Cardiac muscle cell (in vitro differentiated cells and primary cell): ENCODE measurements around the gene MUC22. TPM values are rescaled to one million over a fixed set of nuclear protein-coding genes. Genes with fewer than 3 reads are reported as not detected.

Experiments
- DNase-seq, 2 donors: peaks; one replicate each; pipeline versions ENCODE4 v3.0.0 to v3.0.0-alpha.2; 2010 to 2017; ENCODE audit warnings: low read depth in 1 of 2, low spot score in 1 of 2
- H3K27ac ChIP-seq: fragments of 200-600 bp; sonication (generic); 2 replicates; pipeline ENCODE4 v1.5.1; 2016
- H3K27me3 ChIP-seq: fragments of 200-600 bp; sonication (generic); 2 replicates; pipeline ENCODE4 v1.6.0; 2016; ENCODE audit warnings: control low read depth
- H3K36me3 ChIP-seq: fragments of 200-600 bp; sonication (generic); 2 replicates; pipeline ENCODE4 v1.5.1; 2016; ENCODE audit warnings: control low read depth
- H3K4me1 ChIP-seq: fragments of 200-600 bp; sonication (generic); 2 replicates; pipeline ENCODE4 v1.8.1; 2017; ENCODE audit warnings: low read depth, mild to moderate bottlenecking, mixed run types
- H3K4me3 ChIP-seq: fragments of 200-600 bp; sonication (generic); 2 replicates; pipeline ENCODE4 v1.5.1; 2016; ENCODE audit warnings: mild to moderate bottlenecking
- H3K9me3 ChIP-seq: fragments of 200-600 bp; sonication (generic); 2 replicates; pipeline ENCODE4 v1.5.1; 2017; ENCODE audit warnings: low read depth, mild to moderate bottlenecking, control low read depth
- polyA plus RNA-seq: library from polyadenylated mRNA; unstranded; fragments of >200 nt; fragmentation: Nextera tagmentation; extraction: Ambion mirVana; gene quantifications from 2 replicates; pipeline ENCODE4 v1.2.1, GENCODE V29; 2016
- total RNA-seq: library from RNA; depleted of rRNA; stranded (reverse); fragments of >200 nt; gene quantifications from 2 replicates; pipeline ENCODE4 v1.2.3, GENCODE V29; 2016
- TF ChIP-seq, protein P1 (sequence below): IDR thresholded peaks from 2 replicates; pipeline ENCODE4 v1.5.1; 2012; ENCODE audit warnings: low read depth, mild to moderate bottlenecking, low read length

The MUC22 gene
- total and polyA plus RNA-seq, 2 experiments from 2014 or later = not detected

DNA sequence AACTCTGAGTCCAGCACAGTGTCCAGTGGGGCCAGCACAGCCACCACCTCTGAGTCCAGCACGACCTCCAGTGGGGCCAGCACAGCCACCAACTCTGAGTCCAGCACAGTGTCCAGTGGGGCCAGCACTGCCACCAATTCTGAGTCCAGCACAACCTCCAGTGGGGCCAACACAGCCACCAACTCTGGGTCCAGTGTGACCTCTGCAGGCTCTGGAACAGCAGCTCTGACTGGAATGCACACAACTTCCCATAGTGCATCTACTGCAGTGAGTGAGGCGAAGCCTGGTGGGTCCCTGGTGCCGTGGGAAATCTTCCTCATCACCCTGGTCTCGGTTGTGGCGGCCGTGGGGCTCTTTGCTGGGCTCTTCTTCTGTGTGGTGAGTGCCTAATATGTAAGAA lies 23.0 kb upstream of the MUC22 start:
- Histone ChIP-seq H3K4me3 (no peak overlapping the region), H3K36me3 (no peaks in the 10 kb centered on the region), H3K9me3 (no peaks in the 10 kb centered on the region), H3K27ac (no peak overlapping the region), H3K27me3 (no peaks in the 10 kb centered on the region), H3K4me1 (peaks cover 5% of the 10 kb centered on the region)
- DNase-seq = no peak
- TF ChIP-seq, protein P1, sequence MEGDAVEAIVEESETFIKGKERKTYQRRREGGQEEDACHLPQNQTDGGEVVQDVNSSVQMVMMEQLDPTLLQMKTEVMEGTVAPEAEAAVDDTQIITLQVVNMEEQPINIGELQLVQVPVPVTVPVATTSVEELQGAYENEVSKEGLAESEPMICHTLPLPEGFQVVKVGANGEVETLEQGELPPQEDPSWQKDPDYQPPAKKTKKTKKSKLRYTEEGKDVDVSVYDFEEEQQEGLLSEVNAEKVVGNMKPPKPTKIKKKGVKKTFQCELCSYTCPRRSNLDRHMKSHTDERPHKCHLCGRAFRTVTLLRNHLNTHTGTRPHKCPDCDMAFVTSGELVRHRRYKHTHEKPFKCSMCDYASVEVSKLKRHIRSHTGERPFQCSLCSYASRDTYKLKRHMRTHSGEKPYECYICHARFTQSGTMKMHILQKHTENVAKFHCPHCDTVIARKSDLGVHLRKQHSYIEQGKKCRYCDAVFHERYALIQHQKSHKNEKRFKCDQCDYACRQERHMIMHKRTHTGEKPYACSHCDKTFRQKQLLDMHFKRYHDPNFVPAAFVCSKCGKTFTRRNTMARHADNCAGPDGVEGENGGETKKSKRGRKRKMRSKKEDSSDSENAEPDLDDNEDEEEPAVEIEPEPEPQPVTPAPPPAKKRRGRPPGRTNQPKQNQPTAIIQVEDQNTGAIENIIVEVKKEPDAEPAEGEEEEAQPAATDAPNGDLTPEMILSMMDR = no peak

DNA sequence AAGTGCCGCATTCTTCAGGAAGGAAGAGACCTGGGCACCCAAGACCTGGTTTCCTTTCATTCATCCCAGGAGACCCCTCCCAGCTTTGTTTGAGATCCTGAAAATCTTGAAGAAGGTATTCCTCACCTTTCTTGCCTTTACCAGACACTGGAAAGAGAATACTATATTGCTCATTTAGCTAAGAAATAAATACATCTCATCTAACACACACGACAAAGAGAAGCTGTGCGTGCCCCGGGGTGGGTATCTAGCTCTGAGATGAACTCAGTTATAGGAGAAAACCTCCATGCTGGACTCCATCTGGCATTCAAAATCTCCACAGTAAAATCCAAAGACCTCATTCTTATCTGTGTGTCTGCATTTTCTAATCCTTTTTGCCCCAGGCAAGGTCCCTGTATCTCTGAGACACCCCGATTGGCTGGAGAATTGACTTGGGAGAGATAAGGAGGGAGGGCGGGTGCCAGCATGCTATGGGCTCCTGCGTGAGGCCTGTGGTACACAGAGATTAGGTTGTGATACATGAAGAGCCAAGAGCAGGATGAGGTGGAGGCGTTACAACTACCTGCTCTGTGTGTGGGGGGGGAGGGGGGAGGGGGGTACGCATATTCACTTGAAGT lies 22.0 kb upstream of the MUC22 start:
- H3K27me3 ChIP-seq = no peaks in the 10 kb centered on the region
- H3K36me3 ChIP-seq = no peaks in the 10 kb centered on the region
- no peak for DNase-seq
- H3K4me1 ChIP-seq = no peaks in the 10 kb centered on the region
- TF ChIP-seq, protein P1 = no peak
- H3K27ac ChIP-seq = no peak overlapping the region
- no peaks in the 10 kb centered on the region for H3K9me3 ChIP-seq
- H3K4me3 ChIP-seq = no peak overlapping the region

DNA sequence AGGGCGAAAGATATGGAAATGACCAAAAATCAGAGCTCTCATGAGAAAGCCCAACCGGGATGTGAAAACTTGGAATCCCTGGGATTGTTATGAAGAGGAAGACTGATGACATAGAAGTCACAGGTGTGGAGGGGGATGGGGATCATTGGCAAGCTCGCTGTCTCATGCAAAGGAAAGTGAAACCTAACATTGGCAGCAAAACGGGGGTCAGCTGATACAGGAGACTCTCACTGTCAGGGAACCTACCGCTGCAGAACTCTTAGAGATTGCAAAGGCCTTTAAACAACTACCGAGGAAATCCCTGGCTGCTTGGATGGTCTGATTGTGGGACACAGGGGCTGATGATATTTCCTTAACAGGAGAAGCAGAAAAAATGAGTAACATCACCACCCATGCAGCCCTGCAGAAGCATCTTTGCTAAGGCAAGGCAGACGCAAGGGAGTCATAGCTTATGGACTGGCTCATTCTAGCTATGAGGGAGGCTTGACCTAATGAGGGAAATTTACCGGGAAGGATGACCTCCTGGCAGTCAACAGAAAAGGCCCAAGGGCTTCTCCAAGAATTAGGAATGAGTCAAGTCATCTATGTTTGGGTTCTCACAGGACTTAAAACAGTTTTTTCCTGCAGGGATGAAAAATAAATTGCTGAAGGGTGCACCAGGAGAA lies 19.7 kb upstream of the MUC22 start:
- no peaks in the 10 kb centered on the region for H3K27me3 ChIP-seq
- H3K36me3 ChIP-seq = no peaks in the 10 kb centered on the region
- H3K27ac ChIP-seq = no peak overlapping the region
- H3K9me3 ChIP-seq = no peaks in the 10 kb centered on the region
- H3K4me1 ChIP-seq = no peaks in the 10 kb centered on the region
- H3K4me3 ChIP-seq = no peak overlapping the region
- TF ChIP-seq, protein P1 = no peak
- DNase-seq = no peak

DNA sequence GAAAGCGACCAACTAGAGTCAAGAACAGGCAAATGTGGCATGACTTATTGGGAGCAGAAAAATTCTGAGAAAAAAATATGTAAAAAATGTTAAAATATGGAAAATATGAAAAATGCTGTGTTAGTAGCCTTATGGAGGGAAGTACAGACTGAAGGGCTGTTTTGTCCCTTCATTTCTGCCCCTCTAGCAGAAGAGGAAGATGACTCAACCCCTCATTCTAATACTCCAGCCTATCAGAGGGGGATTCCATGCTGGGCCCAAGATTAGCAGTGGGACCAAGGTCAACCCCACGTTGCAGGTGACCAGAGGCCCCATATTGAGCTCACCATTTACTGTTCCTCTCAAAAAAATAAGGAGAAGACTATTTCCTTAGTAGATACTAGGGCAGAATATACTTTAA lies 18.4 kb upstream of the MUC22 start:
- H3K27me3 ChIP-seq = no peaks in the 10 kb centered on the region
- H3K36me3 ChIP-seq = no peaks in the 10 kb centered on the region

DNA sequence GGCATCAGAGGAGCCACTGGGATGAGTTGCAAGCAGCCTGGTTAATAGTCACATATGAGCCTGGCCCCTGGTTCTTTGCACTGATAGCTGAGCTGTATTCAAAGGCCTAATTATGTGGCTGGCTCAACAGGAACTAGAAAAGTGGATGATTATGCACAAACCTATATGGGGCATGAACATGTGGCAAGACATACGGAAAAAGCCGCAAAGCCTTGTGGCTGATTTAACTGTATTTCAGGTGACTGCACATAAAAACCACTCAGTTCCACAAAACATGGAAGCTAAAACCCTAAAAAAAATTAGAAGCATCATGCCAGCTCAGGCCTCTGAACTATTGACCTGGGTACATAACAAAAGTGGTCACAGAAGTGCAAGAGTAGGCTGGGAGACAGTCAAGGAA lies 13.0 kb upstream of the MUC22 start:
- Histone ChIP-seq H3K4me1 (no peaks in the 10 kb centered on the region), H3K27ac (no peak overlapping the region), H3K27me3 (no peaks in the 10 kb centered on the region), H3K9me3 (no peaks in the 10 kb centered on the region), H3K36me3 (no peaks in the 10 kb centered on the region), H3K4me3 (no peak overlapping the region)
- TF ChIP-seq, protein P1 = no peak
- no peak for DNase-seq

More for the DNA sequence above, 18.4 kb upstream of the MUC22 start:
- no peak for DNase-seq
- no peaks in the 10 kb centered on the region for H3K9me3 ChIP-seq
- no peaks in the 10 kb centered on the region for H3K4me1 ChIP-seq
- TF ChIP-seq, protein P1 = no peak
- H3K27ac ChIP-seq = no peak overlapping the region
- no peak overlapping the region for H3K4me3 ChIP-seq
